Endothelial cell of umbilical vein (primary cell): Measurements from ENCODE around the gene ANKZF1. TPM values are rescaled to one million over a fixed set of nuclear protein-coding genes. Genes with fewer than 3 reads are reported as not detected.

ENCODE experiments used
- BruUV-seq: library from RNA; stranded (reverse); fragments of 400-500 nt; replicated peaks from 2 replicates; lab custom pipeline; 2021; lab: Mats Ljungman, UMichigan
- CTCF ChIA-PET: fragments of 300-600, 350-600 bp; sonication (Branson Sonifier 250); formaldehyde crosslinking; loops from one replicate; lab custom pipeline; 2021; ENCODE audit warnings: antibody characterized with exemption, inconsistent platforms; lab: Charles Lee
- POLR2A ChIA-PET: fragments of 300-600, 350-600 bp; sonication (Branson Sonifier 250); formaldehyde crosslinking; loops from one replicate; lab custom pipeline; 2021; ENCODE audit warnings: antibody characterized with exemption, inconsistent platforms; lab: Charles Lee
- DNase-seq: peaks from one replicate; pipeline ENCODE4 v3.0.0-alpha.2; 2011; ENCODE audit warnings: low read depth, low spot score
- FAIRE-seq: peaks from 2 replicates; lab custom pipeline; 2011; peaks lifted over from hg19 to GRCh38; lab: Jason Lieb, UNC
- H2AFZ ChIP-seq: 2 replicates; pipeline ENCODE4 v1.6.0; 2012; ENCODE audit warnings: low read depth, low read length, control low read depth, inconsistent platforms
- H3K27ac ChIP-seq: 2 replicates; pipeline ENCODE4 v1.5.1; 2011; ENCODE audit warnings: low read depth, mild to moderate bottlenecking, control low read depth, low read length, moderate library complexity; ENCODE audit not compliant: insufficient read depth
- H3K27me3 ChIP-seq, 2 experiments: 2 replicates each; pipeline versions ENCODE4 v1.6.0 to v1.6.1; 2011; ENCODE audit warnings: low read length in 2 of 2, mixed read lengths in 1 of 2; ENCODE audit not compliant: control insufficient read depth in 2 of 2, insufficient read depth in 2 of 2
- H3K36me3 ChIP-seq, 2 experiments: 2 replicates in 1 of 2; 3 replicates in 1 of 2; pipeline ENCODE4 v1.5.1; 2011; ENCODE audit warnings: low read length in 2 of 2, mild to moderate bottlenecking in 1 of 2, moderate library complexity in 1 of 2; ENCODE audit not compliant: control insufficient read depth in 2 of 2, insufficient read depth in 2 of 2; ENCODE audit errors: extremely low read depth in 1 of 2
- H3K4me1 ChIP-seq: 3 replicates; pipeline ENCODE4 v1.5.1; 2011; ENCODE audit warnings: mild to moderate bottlenecking, low read length; ENCODE audit not compliant: control insufficient read depth, insufficient read depth; ENCODE audit errors: extremely low read depth
- H3K4me2 ChIP-seq: 2 replicates; pipeline ENCODE4 v1.6.1; 2011; ENCODE audit warnings: low read length, control low read depth, mixed read lengths; ENCODE audit not compliant: insufficient read depth
- H3K4me3 ChIP-seq, 3 experiments: fragments of 200-600 bp in 1 of 3; sonication (generic), shearing (Covaris generic) in 1 of 3; replicated peaks in 1 of 3; 2 replicates each; pipeline ENCODE4 v1.5.1; 2011 to 2016; ENCODE audit warnings: control low read depth in 3 of 3, low read length in 3 of 3, mild to moderate bottlenecking in 2 of 3, inconsistent platforms in 1 of 3, low read depth in 1 of 3, moderate library complexity in 1 of 3; ENCODE audit not compliant: insufficient read depth in 1 of 3
- H3K79me2 ChIP-seq: 2 replicates; pipeline ENCODE4 v1.6.0; 2012; ENCODE audit warnings: low read length, inconsistent platforms; ENCODE audit not compliant: control insufficient read depth, insufficient read depth
- H3K9ac ChIP-seq: replicated peaks from 2 replicates; pipeline ENCODE3; 2011; ENCODE audit warnings: low read length, control low read depth; ENCODE audit not compliant: insufficient read depth; ENCODE audit errors: extremely low read depth
- H3K9me1 ChIP-seq: replicated peaks from 3 replicates; pipeline ENCODE4 v1.6.0; 2011; ENCODE audit warnings: mild to moderate bottlenecking, low read length; ENCODE audit not compliant: control insufficient read depth, insufficient read depth; ENCODE audit errors: extremely low read depth
- H3K9me3 ChIP-seq: replicated peaks from 2 replicates; pipeline ENCODE4 v1.5.1; 2012; ENCODE audit warnings: low read length, inconsistent platforms; ENCODE audit not compliant: control insufficient read depth, insufficient read depth
- H4K20me1 ChIP-seq: replicated peaks from 2 replicates; pipeline ENCODE3; 2011; ENCODE audit warnings: mild to moderate bottlenecking, low read length; ENCODE audit not compliant: control insufficient read depth, insufficient read depth; ENCODE audit errors: extremely low read depth
- CTCF ChIP-seq, 2 donors: IDR thresholded peaks; 1 replicate in 1 of 2; 2 replicates in 1 of 2; pipeline ENCODE4 v1.5.1; 2011; ENCODE audit warnings: low read length in 2 of 2, mild to moderate bottlenecking in 2 of 2, moderate library complexity in 2 of 2, control low read depth in 1 of 2, inconsistent platforms in 1 of 2, low read depth in 1 of 2; ENCODE audit not compliant: insufficient read depth in 1 of 2; ENCODE audit errors: extremely low read depth in 1 of 2
- FOS ChIP-seq: IDR thresholded peaks from 2 replicates; pipeline ENCODE4 v1.6.1; 2011; ENCODE audit warnings: mild to moderate bottlenecking, low read length, moderate library complexity, borderline replicate concordance; ENCODE audit not compliant: insufficient read depth
- GATA2 ChIP-seq: IDR thresholded peaks from 2 replicates; pipeline ENCODE4 v1.7.0; 2011; ENCODE audit warnings: low read depth, mild to moderate bottlenecking, moderate library complexity, mixed read lengths, low read length; ENCODE audit not compliant: insufficient read length, insufficient read depth
- JUN ChIP-seq: IDR thresholded peaks from 2 replicates; pipeline ENCODE4 v1.6.1; 2011; ENCODE audit warnings: borderline replicate concordance, low read depth; ENCODE audit not compliant: insufficient read length, insufficient read depth
- MAX ChIP-seq: IDR thresholded peaks from 2 replicates; pipeline ENCODE4 v1.6.1; 2011; ENCODE audit not compliant: insufficient read depth, insufficient read length
- POLR2A ChIP-seq: IDR thresholded peaks from 2 replicates; pipeline ENCODE4 v1.6.1; 2012; ENCODE audit warnings: low read depth, mild to moderate bottlenecking, control low read depth, low read length
- POLR2AphosphoS5 ChIP-seq: IDR thresholded peaks from 2 replicates; pipeline ENCODE4 v1.6.1; 2012; ENCODE audit warnings: low read depth, mild to moderate bottlenecking, control low read depth, low read length, moderate library complexity; ENCODE audit not compliant: insufficient read depth
- dilution Hi-C: fragments of 300-500 bp; cut with MboI; formaldehyde crosslinking; loops from one replicate; pipeline ENCODE4 v1.15.0; 2019; ENCODE audit warnings: low sequenced_read_pairs; ENCODE audit not compliant: extremely low pct_ligation_motif_present
- intact Hi-C: fragments of 100-400 bp; cut with micrococcal nuclease; formaldehyde crosslinking; loops from one replicate; pipeline ENCODE4 v1.10.0; 2022
- polyA plus RNA-seq, 4 experiments: library from polyadenylated mRNA; depleted of rRNA in 3 of 4; stranded (reverse) in 3 of 4; unstranded in 1 of 4; fragments of >200 nt; gene quantifications; 2 replicates each; pipeline versions ENCODE4 v1.2.1 to v1.2.3, GENCODE V29; 2011 to 2012; ENCODE audit warnings: missing spikeins in 1 of 4
- total RNA-seq: library from RNA; stranded (reverse); gene quantifications from 2 replicates; pipeline ENCODE4 v1.2.3, GENCODE V29; 2021

The ANKZF1 gene
- total and polyA plus RNA-seq, 2 donors (not counting 3 experiments of a cell fraction or from before 2014, with no cell fraction given) = 26.5 to 36.2 TPM

GRCh38 chr2:219221957-219222518, 7.6 kb upstream of the ANKZF1 start:
- FAIRE-seq = no peak
- intact Hi-C loops = no loop called here
- CTCF ChIA-PET = no interaction called here
- Histone ChIP-seq H3K4me2 (no peak overlapping the region), H4K20me1 (no peaks in the 10 kb centered on the region), H3K27ac (no peak overlapping the region), H3K27me3 (no peaks in the 10 kb centered on the region), H3K36me3 (peaks cover 3 to 46% of the 10 kb centered on the region in 2 experiments), H3K4me1 (peaks cover 14% of the 10 kb centered on the region), H3K4me3 (no peak overlapping the region), H3K9me1 (no peaks in the 10 kb centered on the region), H2AFZ (no peak overlapping the region), H3K79me2 (peaks cover 1% of the 10 kb centered on the region), H3K9me3 (no peaks in the 10 kb centered on the region), H3K9ac (no peak overlapping the region)
- POLR2A ChIA-PET = no interaction called here
- dilution Hi-C loops = no loop called here
- BruUV-seq = no TSS peak
- DNase-seq = no peak
- TF ChIP-seq FOS = no peak

GRCh38 chr2:219223831-219224610, 5.6 kb upstream of the ANKZF1 start:
- intact Hi-C loops = no loop called here
- DNase-seq = no peak
- H3K36me3 ChIP-seq = peaks cover 3 to 46% of the 10 kb centered on the region in 2 experiments

More at GRCh38 chr2:219223831-219224610, 5.6 kb upstream of the ANKZF1 start:
- Histone ChIP-seq H3K9ac (no peak overlapping the region), H3K4me1 (peaks cover 14% of the 10 kb centered on the region), H3K4me2 (no peak overlapping the region), H3K9me3 (no peaks in the 10 kb centered on the region), H2AFZ (no peak overlapping the region), H3K79me2 (peaks cover 18% of the 10 kb centered on the region), H3K9me1 (no peaks in the 10 kb centered on the region), H3K27me3 (no peaks in the 10 kb centered on the region), H4K20me1 (no peaks in the 10 kb centered on the region), H3K4me3 (no peak overlapping the region), H3K27ac (no peak overlapping the region)
- dilution Hi-C loops = no loop called here
- CTCF ChIA-PET = interaction anchor here (0.8 kb wide), 1 partner anchor 13 kb away, joined by 3 read pairs; no protein-coding TSS in a partner anchor
- POLR2A ChIA-PET = interaction anchor here (0.6 kb wide), 1 partner anchor 230 kb away, joined by 3 read pairs; no protein-coding TSS in a partner anchor
- TSS peak; percentile 1 for BruUV-seq
- no peak for TF ChIP-seq GATA2
- TF ChIP-seq MAX = no peak
- TF ChIP-seq POLR2A = no peak
- TF ChIP-seq POLR2AphosphoS5 = no peak
- TF ChIP-seq JUN = no peak
- no peak for TF ChIP-seq CTCF (IDR thresholded peaks at IDR 0.05; ENCODE audit: extremely low read depth in 1 of 2, insufficient read depth in 1 of 2, low read depth in 1 of 2, low read length in 2 of 2)
- no peak for TF ChIP-seq FOS
- FAIRE-seq = no peak
